ENCODE data around the gene CHST14. TPM values are rescaled to one million over a fixed set of nuclear protein-coding genes. Genes with fewer than 3 reads are reported as not detected.
A peak's percentile ranks its signal among the peaks of the same experiment; 100 is the strongest.

The CHST14 gene
- total RNA-seq, 1 experiment from 2014 or later, result 14.3 TPM

DNA sequence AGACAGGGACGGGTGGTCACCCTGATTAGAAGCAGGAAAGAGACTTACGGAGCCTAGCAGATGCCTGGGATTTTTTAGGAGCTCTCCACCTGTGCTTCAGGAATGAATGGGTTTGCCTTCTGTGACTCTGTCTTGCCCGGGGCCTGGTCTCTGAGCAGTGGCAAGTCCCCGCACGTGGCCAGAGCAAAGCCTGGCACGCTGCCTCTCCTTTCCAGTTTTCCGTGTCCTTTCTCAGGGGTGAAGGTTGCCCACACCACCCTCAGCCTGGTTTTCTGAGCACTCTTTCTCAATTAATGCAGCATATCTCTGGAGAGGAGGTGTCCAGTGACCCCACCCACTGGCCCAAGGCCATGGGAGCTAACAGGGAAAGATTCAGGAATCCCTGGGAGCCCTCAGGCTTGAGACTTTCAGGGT is 14.5 kb upstream of the CHST14 start:
- DNase-seq (ENCODE audit: low spot score), result no peak
- ChIA-PET POLR2A (ENCODE audit: low non-redundant PET) (interaction anchor here (0.6 kb wide), 1 partner anchor 59 kb away, joined by 18 read pairs; no protein-coding TSS in a partner anchor), CTCF (no interaction called here)
- Histone ChIP-seq H3K4me1 (ENCODE audit: insufficient read depth, low read length, poor library complexity, severe bottlenecking) (peaks cover 9% of the 10 kb centered on the region), H3K36me3 (ENCODE audit: insufficient read depth, low read length, poor library complexity, severe bottlenecking) (peaks cover 3% of the 10 kb centered on the region), H3K9me3 (ENCODE audit: low read depth, low read length, poor library complexity, severe bottlenecking) (no peaks in the 10 kb centered on the region), H3K4me3 (ENCODE audit: low read depth, low read length, poor library complexity, severe bottlenecking) (no peak overlapping the region), H3K27me3 (replicated peaks; ENCODE audit: insufficient read depth, low read depth, low read length, poor library complexity) (no peaks in the 10 kb centered on the region), H3K27ac (ENCODE audit: low read depth, low read length, poor library complexity, severe bottlenecking) (no peak overlapping the region)
- BruUV-seq (replicated peaks), result no TSS peak
- intact Hi-C loops (cut with micrococcal nuclease; ENCODE audit: unreplicated experiment), result no loop called here
- no peak for TF ChIP-seq EZH2 (IDR thresholded peaks at IDR 0.05; ENCODE audit: borderline replicate concordance, low read depth, low read length, poor library complexity, severe bottlenecking)
- TF ChIP-seq, protein P1, sequence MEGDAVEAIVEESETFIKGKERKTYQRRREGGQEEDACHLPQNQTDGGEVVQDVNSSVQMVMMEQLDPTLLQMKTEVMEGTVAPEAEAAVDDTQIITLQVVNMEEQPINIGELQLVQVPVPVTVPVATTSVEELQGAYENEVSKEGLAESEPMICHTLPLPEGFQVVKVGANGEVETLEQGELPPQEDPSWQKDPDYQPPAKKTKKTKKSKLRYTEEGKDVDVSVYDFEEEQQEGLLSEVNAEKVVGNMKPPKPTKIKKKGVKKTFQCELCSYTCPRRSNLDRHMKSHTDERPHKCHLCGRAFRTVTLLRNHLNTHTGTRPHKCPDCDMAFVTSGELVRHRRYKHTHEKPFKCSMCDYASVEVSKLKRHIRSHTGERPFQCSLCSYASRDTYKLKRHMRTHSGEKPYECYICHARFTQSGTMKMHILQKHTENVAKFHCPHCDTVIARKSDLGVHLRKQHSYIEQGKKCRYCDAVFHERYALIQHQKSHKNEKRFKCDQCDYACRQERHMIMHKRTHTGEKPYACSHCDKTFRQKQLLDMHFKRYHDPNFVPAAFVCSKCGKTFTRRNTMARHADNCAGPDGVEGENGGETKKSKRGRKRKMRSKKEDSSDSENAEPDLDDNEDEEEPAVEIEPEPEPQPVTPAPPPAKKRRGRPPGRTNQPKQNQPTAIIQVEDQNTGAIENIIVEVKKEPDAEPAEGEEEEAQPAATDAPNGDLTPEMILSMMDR (conservative IDR thresholded peaks at IDR 0.05; ENCODE audit: low read depth, low read length), result no peak

- no peak overlapping the region for H3K4me3 ChIP-seq (ENCODE audit: low read depth, low read length, poor library complexity, severe bottlenecking)
- no peak for TF ChIP-seq EZH2 (IDR thresholded peaks at IDR 0.05; ENCODE audit: borderline replicate concordance, low read depth, low read length, poor library complexity, severe bottlenecking)
- TF ChIP-seq, protein P1 (conservative IDR thresholded peaks at IDR 0.05; ENCODE audit: low read depth, low read length), result no peak
- peaks cover 9% of the 10 kb centered on the region for H3K4me1 ChIP-seq (ENCODE audit: insufficient read depth, low read length, poor library complexity, severe bottlenecking)
- BruUV-seq (replicated peaks), result no TSS peak
- ChIA-PET CTCF (no interaction called here), POLR2A (ENCODE audit: low non-redundant PET) (interaction anchor here (0.6 kb wide), 1 partner anchor 59 kb away, joined by 18 read pairs; no protein-coding TSS in a partner anchor)
- H3K27me3 ChIP-seq (replicated peaks; ENCODE audit: insufficient read depth, low read depth, low read length, poor library complexity), result no peaks in the 10 kb centered on the region
- DNase-seq (ENCODE audit: low spot score), result no peak
- H3K9me3 ChIP-seq (ENCODE audit: low read depth, low read length, poor library complexity, severe bottlenecking), result no peaks in the 10 kb centered on the region
- H3K36me3 ChIP-seq (ENCODE audit: insufficient read depth, low read length, poor library complexity, severe bottlenecking), result peaks cover 3% of the 10 kb centered on the region
- intact Hi-C loops (cut with micrococcal nuclease; ENCODE audit: unreplicated experiment), result no loop called here
- no peak overlapping the region for H3K27ac ChIP-seq (ENCODE audit: low read depth, low read length, poor library complexity, severe bottlenecking)
Measured at GRCh38 chr15:40456738-40457137, 14.0 kb upstream of the CHST14 start.

- H3K9me3 ChIP-seq (ENCODE audit: low read depth, low read length, poor library complexity, severe bottlenecking), result no peaks in the 10 kb centered on the region
- ChIA-PET POLR2A (ENCODE audit: low non-redundant PET) (no interaction called here), CTCF (no interaction called here)
- TF ChIP-seq, protein P1 (conservative IDR thresholded peaks at IDR 0.05; ENCODE audit: low read depth, low read length), result no peak
- no peak for TF ChIP-seq EZH2 (IDR thresholded peaks at IDR 0.05; ENCODE audit: borderline replicate concordance, low read depth, low read length, poor library complexity, severe bottlenecking)
- H3K27ac ChIP-seq (ENCODE audit: low read depth, low read length, poor library complexity, severe bottlenecking), result no peak overlapping the region
- no peak for DNase-seq (ENCODE audit: low spot score)
- intact Hi-C loops (cut with micrococcal nuclease; ENCODE audit: unreplicated experiment), result no loop called here
- no peaks in the 10 kb centered on the region for H3K27me3 ChIP-seq (replicated peaks; ENCODE audit: insufficient read depth, low read depth, low read length, poor library complexity)
- peaks cover 13% of the 10 kb centered on the region for H3K36me3 ChIP-seq (ENCODE audit: insufficient read depth, low read length, poor library complexity, severe bottlenecking)
- no peak overlapping the region for H3K4me3 ChIP-seq (ENCODE audit: low read depth, low read length, poor library complexity, severe bottlenecking)
- peaks cover 9% of the 10 kb centered on the region for H3K4me1 ChIP-seq (ENCODE audit: insufficient read depth, low read length, poor library complexity, severe bottlenecking)
- BruUV-seq (replicated peaks), result TSS peak; percentile 22
Measured at GRCh38 chr15:40458495-40459371, 12.1 kb upstream of the CHST14 start.
